Uterus (tissue), 4 donors: Measurements from ENCODE around the gene STX18. TPM values are rescaled to one million over a fixed set of nuclear protein-coding genes. Genes with fewer than 3 reads are reported as not detected.
A peak's percentile ranks its signal among the peaks of the same experiment; 100 is the strongest.

Experiments used
- DNase-seq, 2 donors: peaks; one replicate each; pipeline ENCODE4 v3.0.0-alpha.2; 2019 to 2020
- H3K27ac ChIP-seq, 2 donors: fragments of 200-600 bp; sonication (generic); 1 replicate in 1 of 2; 2 replicates in 1 of 2; pipeline ENCODE4 v1.5.1; 2016 to 2018
- H3K27me3 ChIP-seq, 2 donors: fragments of 200-600 bp; sonication (generic); one replicate each; pipeline ENCODE4 v1.5.1; 2018 to 2019; ENCODE audit warnings: control low read depth in 1 of 2
- H3K36me3 ChIP-seq, 2 donors: fragments of 200-600 bp; sonication (generic); one replicate each; pipeline ENCODE4 v1.5.1; 2019; ENCODE audit warnings: control low read depth in 1 of 2
- H3K4me1 ChIP-seq, 2 donors: fragments of 200-600 bp; sonication (generic); one replicate each; pipeline ENCODE4 v1.5.1; 2018 to 2019; ENCODE audit warnings: control low read depth in 1 of 2
- H3K4me3 ChIP-seq, 2 donors: fragments of 200-600 bp; sonication (generic); 1 replicate in 1 of 2; 2 replicates in 1 of 2; pipeline ENCODE4 v1.5.1; 2018 to 2019; ENCODE audit warnings: mild to moderate bottlenecking in 1 of 2
- H3K9me3 ChIP-seq, 2 donors: fragments of 200-600 bp; sonication (generic); one replicate each; pipeline ENCODE4 v1.5.1; 2019; ENCODE audit warnings: control low read depth in 1 of 2
- POLR2A ChIP-seq, 2 donors: fragments of 450-650 bp; IDR thresholded peaks; one replicate each; pipeline ENCODE4 v1.6.1; 2016; ENCODE audit warnings: antibody characterized with exemption in 2 of 2, mild to moderate bottlenecking in 1 of 2, moderate library complexity in 1 of 2
- intact Hi-C: fragments of 100-400 bp; cut with DNase I; formaldehyde crosslinking; loops from one replicate; pipeline ENCODE4 v1.15.1; 2023; ENCODE audit warnings: low total_unique reads
- total RNA-seq, 4 donors: library from RNA; depleted of rRNA in 3 of 4; stranded (reverse); fragments of >200 nt in 3 of 4; gene quantifications; one replicate each; pipeline versions ENCODE4 v1.1.0 to v1.2.4, GENCODE V29; 2014 to 2023
- TF ChIP-seq, protein P1 (sequence below), 4 experiments: fragments of 200-600 bp in 2 of 4; fragments of 450-650 bp in 2 of 4; sonication (generic) in 2 of 4; IDR thresholded peaks; one replicate each; pipeline ENCODE4 v1.5.1; 2016 to 2019; ENCODE audit warnings: antibody characterized with exemption in 4 of 4, mild to moderate bottlenecking in 2 of 4, moderate library complexity in 1 of 4
- donor health status: DM: yes; HTN: yes; CAD: no.

Gene STX18
- total RNA-seq, 4 donors from 2014 or later = 6.4 to 62.5 (median 28.9) TPM

GRCh38 chr4:4488405-4489404, 53.1 kb downstream of the STX18 start:
- Histone ChIP-seq H3K4me1 (no peaks in the 10 kb centered on the region), H3K36me3 (no peaks in the 10 kb centered on the region), H3K27ac (peak overlapping the region; percentile 68 to 85), H3K9me3 (no peaks in the 10 kb centered on the region), H3K4me3 (no peak overlapping the region), H3K27me3 (no peaks in the 10 kb centered on the region)
- peak; percentile 74 to 77 for DNase-seq
- intact Hi-C loops = no loop called here
- TF ChIP-seq, protein P1, sequence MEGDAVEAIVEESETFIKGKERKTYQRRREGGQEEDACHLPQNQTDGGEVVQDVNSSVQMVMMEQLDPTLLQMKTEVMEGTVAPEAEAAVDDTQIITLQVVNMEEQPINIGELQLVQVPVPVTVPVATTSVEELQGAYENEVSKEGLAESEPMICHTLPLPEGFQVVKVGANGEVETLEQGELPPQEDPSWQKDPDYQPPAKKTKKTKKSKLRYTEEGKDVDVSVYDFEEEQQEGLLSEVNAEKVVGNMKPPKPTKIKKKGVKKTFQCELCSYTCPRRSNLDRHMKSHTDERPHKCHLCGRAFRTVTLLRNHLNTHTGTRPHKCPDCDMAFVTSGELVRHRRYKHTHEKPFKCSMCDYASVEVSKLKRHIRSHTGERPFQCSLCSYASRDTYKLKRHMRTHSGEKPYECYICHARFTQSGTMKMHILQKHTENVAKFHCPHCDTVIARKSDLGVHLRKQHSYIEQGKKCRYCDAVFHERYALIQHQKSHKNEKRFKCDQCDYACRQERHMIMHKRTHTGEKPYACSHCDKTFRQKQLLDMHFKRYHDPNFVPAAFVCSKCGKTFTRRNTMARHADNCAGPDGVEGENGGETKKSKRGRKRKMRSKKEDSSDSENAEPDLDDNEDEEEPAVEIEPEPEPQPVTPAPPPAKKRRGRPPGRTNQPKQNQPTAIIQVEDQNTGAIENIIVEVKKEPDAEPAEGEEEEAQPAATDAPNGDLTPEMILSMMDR (IDR thresholded peaks at IDR 0.05) = peak; percentile 81 to 91 (median 86)
- no peak for TF ChIP-seq POLR2A (IDR thresholded peaks at IDR 0.05)

DNA sequence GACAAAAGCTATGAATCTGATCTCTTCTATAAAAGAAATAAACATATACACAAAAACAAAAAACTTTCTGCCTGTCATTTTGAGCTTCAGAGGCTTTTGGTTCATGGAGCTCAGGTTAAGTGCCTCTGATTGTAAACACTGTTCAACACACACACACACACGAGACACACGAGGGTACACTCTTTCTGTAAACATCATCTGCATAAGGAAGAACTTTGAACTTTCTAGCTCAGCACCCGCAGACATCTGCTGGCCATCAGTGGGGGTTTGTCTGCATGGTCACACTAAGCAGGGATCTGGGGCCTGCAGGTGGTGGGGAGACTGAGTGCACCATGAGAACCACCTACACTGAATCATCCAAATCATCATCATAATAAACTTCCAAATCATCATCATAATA, 54.9 kb downstream of the STX18 start:
- H3K36me3 ChIP-seq = no peaks in the 10 kb centered on the region
- no peaks in the 10 kb centered on the region for H3K4me1 ChIP-seq
- H3K27me3 ChIP-seq = no peaks in the 10 kb centered on the region
- no peak overlapping the region for H3K4me3 ChIP-seq
- no peak for DNase-seq
- TF ChIP-seq, protein P1 (IDR thresholded peaks at IDR 0.05) = no peak
- no peak for TF ChIP-seq POLR2A (IDR thresholded peaks at IDR 0.05)
- intact Hi-C loops = no loop called here
- no peaks in the 10 kb centered on the region for H3K9me3 ChIP-seq
- peak overlapping the region in 1 of 2 donors; percentile 14 for H3K27ac ChIP-seq

DNA sequence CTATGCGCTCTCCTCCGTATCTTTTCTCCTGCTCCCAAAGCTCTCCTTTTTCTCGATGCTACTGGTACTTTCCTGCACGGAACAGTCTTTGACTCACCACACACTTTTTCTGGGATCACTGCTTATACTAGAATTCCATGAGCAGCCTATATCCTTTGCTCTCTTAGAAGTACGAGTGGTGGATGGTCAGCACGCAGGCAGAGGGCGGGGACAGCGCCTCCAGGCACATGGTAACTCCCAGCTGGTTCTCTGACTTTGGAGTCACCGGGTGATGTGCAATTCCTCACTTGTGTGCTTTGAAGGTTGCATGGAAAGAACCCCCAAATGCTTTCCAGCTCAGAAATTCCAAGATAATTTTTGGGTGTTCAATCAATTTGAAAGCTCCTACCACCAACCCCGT, 56.0 kb downstream of the STX18 start:
- H3K27ac ChIP-seq = peak overlapping the region in 1 of 2 donors; percentile 62
- intact Hi-C loops = no loop called here
- H3K27me3 ChIP-seq = no peaks in the 10 kb centered on the region
- H3K9me3 ChIP-seq = no peaks in the 10 kb centered on the region
- no peak overlapping the region for H3K4me3 ChIP-seq
- no peaks in the 10 kb centered on the region for H3K36me3 ChIP-seq
- no peak for TF ChIP-seq POLR2A (IDR thresholded peaks at IDR 0.05)
- TF ChIP-seq, protein P1 (IDR thresholded peaks at IDR 0.05) = no peak
- DNase-seq = no peak
- H3K4me1 ChIP-seq = no peaks in the 10 kb centered on the region

DNA sequence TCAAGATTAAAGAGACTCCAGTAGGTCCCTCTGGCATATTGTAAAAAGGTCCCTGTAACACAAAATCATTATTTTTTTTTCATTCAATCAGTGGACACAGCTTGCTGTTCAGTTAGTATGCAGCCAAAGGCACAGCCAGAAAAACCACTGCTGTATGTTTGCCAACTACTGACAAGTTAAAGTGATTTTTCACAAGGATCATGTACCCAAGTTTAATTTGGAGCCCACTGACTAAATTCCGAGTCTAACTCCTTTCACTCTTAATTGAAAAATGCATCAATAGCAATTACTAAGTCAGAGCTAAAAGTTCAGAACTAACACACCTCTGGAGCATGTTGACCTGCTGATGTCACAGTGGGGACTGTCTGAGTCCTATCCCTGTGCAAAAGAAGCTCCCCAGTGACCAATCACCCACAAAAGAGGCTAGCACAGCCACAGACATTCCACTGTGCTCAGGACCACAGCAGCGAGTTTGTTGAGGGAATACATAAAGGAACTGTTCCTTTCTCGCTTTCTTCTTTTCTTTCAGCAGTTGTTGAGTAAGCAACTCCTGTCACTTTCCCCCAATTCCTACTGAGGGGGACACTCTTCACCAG, 60.4 kb downstream of the STX18 start:
- no peaks in the 10 kb centered on the region for H3K36me3 ChIP-seq
- no peaks in the 10 kb centered on the region for H3K4me1 ChIP-seq
- peak overlapping the region in 1 of 2 donors; percentile 12 for H3K27ac ChIP-seq
- TF ChIP-seq, protein P1 (IDR thresholded peaks at IDR 0.05) = no peak
- TF ChIP-seq POLR2A (IDR thresholded peaks at IDR 0.05) = no peak
- no peaks in the 10 kb centered on the region for H3K27me3 ChIP-seq
- intact Hi-C loops = no loop called here
- no peak overlapping the region for H3K4me3 ChIP-seq
- no peaks in the 10 kb centered on the region for H3K9me3 ChIP-seq
- DNase-seq = no peak
